ENCODE measurements around the gene CTSD.

Gene CTSD

DNA sequence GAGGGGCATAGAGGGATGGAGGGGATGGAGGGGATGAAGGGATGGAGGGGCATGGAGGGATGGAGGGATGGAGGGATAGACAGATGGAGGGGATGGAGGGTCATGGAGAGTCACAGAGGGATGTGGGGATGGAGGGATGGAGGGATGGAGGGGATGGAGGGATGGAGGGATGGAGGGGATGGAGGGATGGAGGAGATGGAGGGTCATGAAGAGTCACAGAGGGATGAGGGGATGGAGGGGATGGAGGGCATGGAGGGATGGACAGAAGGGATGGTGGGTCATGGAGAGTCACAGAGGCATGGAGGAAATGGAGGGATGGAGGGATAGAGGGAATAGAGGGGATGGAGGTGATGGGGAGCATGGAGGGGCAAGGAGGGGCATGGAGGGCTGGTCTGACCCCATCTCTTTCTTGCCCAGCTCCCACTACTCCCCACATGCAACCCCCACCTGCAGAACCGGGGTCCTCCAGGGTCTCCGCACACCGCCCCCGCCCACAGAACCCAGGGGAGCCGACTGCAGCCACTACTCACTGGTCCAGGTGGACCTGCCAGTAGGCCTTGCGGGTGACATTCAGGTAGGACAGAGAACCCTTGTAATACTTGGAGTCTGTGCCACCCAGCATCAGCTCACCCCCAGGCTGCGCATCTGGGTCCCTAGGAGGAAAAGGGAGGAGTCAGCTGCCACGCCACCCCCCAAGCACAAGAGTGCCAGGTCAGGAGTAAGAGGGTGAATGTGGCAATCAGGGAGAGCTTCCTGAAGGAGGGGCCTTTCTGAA, 9.2 kb downstream of the CTSD start:
- Histone ChIP-seq H4K20me1 (ENCODE audit: insufficient read depth, low read length, poor library complexity, severe bottlenecking) (no peaks in the 10 kb centered on the region), H3K79me2 (ENCODE audit: insufficient read depth, low read length) (peaks cover 69% of the 10 kb centered on the region), H3K36me3 (ENCODE audit: insufficient read depth, low read length) (no peaks in the 10 kb centered on the region; the same call in 1 of the 2 replicates), H3K4me3 (ENCODE audit: low read length, poor library complexity, severe bottlenecking) (peak overlapping the region; percentile 95), H3K27me3 (ENCODE audit: insufficient read depth, low read length, poor library complexity, severe bottlenecking) (no peaks in the 10 kb centered on the region), H2AFZ (ENCODE audit: low read length) (no peak overlapping the region), H3K4me1 (ENCODE audit: insufficient read depth, low read length, poor library complexity, severe bottlenecking) (peaks cover 93% of the 10 kb centered on the region), H3K4me2 (ENCODE audit: low read depth, low read length, poor library complexity, severe bottlenecking) (peak overlapping the region; percentile 100), H3K9me3 (ENCODE audit: insufficient read depth, low read depth, low read length) (no peaks in the 10 kb centered on the region), H3K9me2 (replicated peaks; ENCODE audit: low read depth, low read length) (no peaks in the 10 kb centered on the region), H3K9ac (ENCODE audit: low read depth, low read length, poor library complexity, severe bottlenecking) (peak overlapping the region; percentile 99), H3F3A (ENCODE audit: low read depth) (peaks cover 10% of the 10 kb centered on the region; the same call in 1 of the 2 replicates)
- TF ChIP-seq, protein P1, sequence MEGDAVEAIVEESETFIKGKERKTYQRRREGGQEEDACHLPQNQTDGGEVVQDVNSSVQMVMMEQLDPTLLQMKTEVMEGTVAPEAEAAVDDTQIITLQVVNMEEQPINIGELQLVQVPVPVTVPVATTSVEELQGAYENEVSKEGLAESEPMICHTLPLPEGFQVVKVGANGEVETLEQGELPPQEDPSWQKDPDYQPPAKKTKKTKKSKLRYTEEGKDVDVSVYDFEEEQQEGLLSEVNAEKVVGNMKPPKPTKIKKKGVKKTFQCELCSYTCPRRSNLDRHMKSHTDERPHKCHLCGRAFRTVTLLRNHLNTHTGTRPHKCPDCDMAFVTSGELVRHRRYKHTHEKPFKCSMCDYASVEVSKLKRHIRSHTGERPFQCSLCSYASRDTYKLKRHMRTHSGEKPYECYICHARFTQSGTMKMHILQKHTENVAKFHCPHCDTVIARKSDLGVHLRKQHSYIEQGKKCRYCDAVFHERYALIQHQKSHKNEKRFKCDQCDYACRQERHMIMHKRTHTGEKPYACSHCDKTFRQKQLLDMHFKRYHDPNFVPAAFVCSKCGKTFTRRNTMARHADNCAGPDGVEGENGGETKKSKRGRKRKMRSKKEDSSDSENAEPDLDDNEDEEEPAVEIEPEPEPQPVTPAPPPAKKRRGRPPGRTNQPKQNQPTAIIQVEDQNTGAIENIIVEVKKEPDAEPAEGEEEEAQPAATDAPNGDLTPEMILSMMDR (conservative IDR thresholded peaks at IDR 0.05; ENCODE audit: low read length): no peak
- no peak for TF ChIP-seq EZH2phosphoT487 (IDR thresholded peaks at IDR 0.05; ENCODE audit: borderline replicate concordance)

DNA sequence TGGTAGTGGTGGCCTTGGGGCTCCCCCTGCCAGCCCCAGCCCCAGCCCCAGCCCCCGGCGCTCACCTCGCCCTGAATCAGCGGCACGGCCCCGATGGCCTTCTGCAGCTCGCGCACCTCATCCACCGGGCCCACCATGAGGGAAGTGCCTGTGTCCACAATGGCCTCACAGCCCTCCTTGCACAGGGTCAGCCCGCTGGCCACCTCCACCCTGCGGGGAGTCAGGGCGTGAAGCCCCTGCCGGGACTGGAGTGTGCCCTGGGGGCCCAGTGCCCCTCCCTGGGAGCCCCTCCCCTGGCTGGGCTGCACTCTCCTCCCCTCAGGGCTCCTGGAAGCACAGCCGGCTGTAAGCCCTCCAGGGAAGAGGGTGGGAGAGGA, 9.8 kb downstream of the CTSD start:
- Histone ChIP-seq H3K9me2 (replicated peaks; ENCODE audit: low read depth, low read length) (no peaks in the 10 kb centered on the region), H3F3A (ENCODE audit: low read depth) (peaks cover 9% of the 10 kb centered on the region; the same call in 1 of the 2 replicates), H3K4me3 (ENCODE audit: low read length, poor library complexity, severe bottlenecking) (peak overlapping the region; percentile 33), H3K9ac (ENCODE audit: low read depth, low read length, poor library complexity, severe bottlenecking) (no peak overlapping the region), H2AFZ (ENCODE audit: low read length) (no peak overlapping the region), H3K36me3 (ENCODE audit: insufficient read depth, low read length) (no peaks in the 10 kb centered on the region; the same call in 1 of the 2 replicates), H3K9me3 (ENCODE audit: insufficient read depth, low read depth, low read length) (no peaks in the 10 kb centered on the region), H3K79me2 (ENCODE audit: insufficient read depth, low read length) (peaks cover 63% of the 10 kb centered on the region), H3K4me2 (ENCODE audit: low read depth, low read length, poor library complexity, severe bottlenecking) (peak overlapping the region; percentile 100), H3K4me1 (ENCODE audit: insufficient read depth, low read length, poor library complexity, severe bottlenecking) (peaks cover 87% of the 10 kb centered on the region), H3K27me3 (ENCODE audit: insufficient read depth, low read length, poor library complexity, severe bottlenecking) (no peaks in the 10 kb centered on the region), H4K20me1 (ENCODE audit: insufficient read depth, low read length, poor library complexity, severe bottlenecking) (no peaks in the 10 kb centered on the region)
- TF ChIP-seq, protein P1 (conservative IDR thresholded peaks at IDR 0.05; ENCODE audit: low read length): no peak
- TF ChIP-seq EZH2phosphoT487 (IDR thresholded peaks at IDR 0.05; ENCODE audit: borderline replicate concordance): no peak

DNA sequence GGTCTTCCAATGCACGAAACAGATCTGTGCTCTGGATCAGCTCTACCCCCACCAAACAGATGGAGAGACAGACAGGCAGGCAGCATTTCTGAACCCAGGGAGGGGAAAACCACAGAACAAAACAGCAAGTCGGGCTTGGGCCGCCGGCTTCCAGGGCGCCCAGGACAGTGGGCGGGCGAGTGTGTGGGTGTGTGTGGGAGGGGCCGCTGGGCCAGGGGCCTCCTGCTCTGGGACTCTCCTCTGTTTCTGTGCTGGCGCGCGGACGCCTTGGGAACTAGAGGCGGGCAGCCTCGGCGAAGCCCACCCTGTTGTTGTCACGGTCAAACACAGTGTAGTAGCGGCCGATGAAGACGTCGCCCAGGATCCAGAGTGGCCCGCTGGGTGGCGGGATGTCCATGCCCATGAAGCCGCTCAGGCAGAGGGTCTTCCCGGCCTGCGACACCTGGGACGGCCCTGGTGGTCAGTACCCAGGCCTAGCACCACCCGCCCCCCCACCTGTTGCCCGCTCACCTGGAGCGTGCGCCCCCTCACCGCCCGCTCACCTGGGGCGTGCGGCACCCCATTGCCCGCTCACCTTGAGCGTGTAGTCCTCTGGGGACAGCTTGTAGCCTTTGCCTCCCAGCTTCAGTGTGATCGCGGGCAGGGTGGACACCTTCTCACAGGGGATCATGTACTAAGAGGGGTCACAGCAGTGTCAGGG, 10.3 kb downstream of the CTSD start:
- H2AFZ ChIP-seq (ENCODE audit: low read length): no peak overlapping the region
- no peaks in the 10 kb centered on the region for H3K9me2 ChIP-seq (replicated peaks; ENCODE audit: low read depth, low read length)
- peak overlapping the region; percentile 37 for H3K4me3 ChIP-seq (ENCODE audit: low read length, poor library complexity, severe bottlenecking)
- H3K9me3 ChIP-seq (ENCODE audit: insufficient read depth, low read depth, low read length): no peaks in the 10 kb centered on the region
- H3K79me2 ChIP-seq (ENCODE audit: insufficient read depth, low read length): peaks cover 58% of the 10 kb centered on the region
- no peak for TF ChIP-seq EZH2phosphoT487 (IDR thresholded peaks at IDR 0.05; ENCODE audit: borderline replicate concordance)
- TF ChIP-seq, protein P1 (conservative IDR thresholded peaks at IDR 0.05; ENCODE audit: low read length): no peak
- peak overlapping the region; percentile 100 for H3K4me2 ChIP-seq (ENCODE audit: low read depth, low read length, poor library complexity, severe bottlenecking)
- H4K20me1 ChIP-seq (ENCODE audit: insufficient read depth, low read length, poor library complexity, severe bottlenecking): no peaks in the 10 kb centered on the region
- H3K36me3 ChIP-seq (ENCODE audit: insufficient read depth, low read length): no peaks in the 10 kb centered on the region; the same call in 1 of the 2 replicates
- H3K4me1 ChIP-seq (ENCODE audit: insufficient read depth, low read length, poor library complexity, severe bottlenecking): peaks cover 81% of the 10 kb centered on the region
- H3K27me3 ChIP-seq (ENCODE audit: insufficient read depth, low read length, poor library complexity, severe bottlenecking): no peaks in the 10 kb centered on the region
- H3K9ac ChIP-seq (ENCODE audit: low read depth, low read length, poor library complexity, severe bottlenecking): peak overlapping the region; percentile 63
- 0 out of 2 replicates have a peak, but pooled peaks cover 4% of the 10 kb centered on the region for H3F3A ChIP-seq (ENCODE audit: low read depth)

All from Loucy (cell line).